Body of pancreas (tissue), 4 donors: ENCODE data around the gene ANKRD6.
A peak's percentile ranks its signal among the peaks of the same experiment; 100 is the strongest.

ENCODE experiments used
- POLR2A ChIP-seq, 3 donors: fragments of 450-650 bp; IDR thresholded peaks; one replicate each; pipeline ENCODE4 v1.6.1; 2016; ENCODE audit warnings: antibody characterized with exemption in 3 of 3, mild to moderate bottlenecking in 2 of 3
- TF ChIP-seq, protein P1 (sequence below), 7 experiments: fragments of 450-650 bp in 4 of 7; fragments of 200-600 bp in 3 of 7; sonication (generic) in 3 of 7; IDR thresholded peaks; one replicate each; pipeline ENCODE4 v1.5.1; 2016 to 2019; ENCODE audit warnings: antibody characterized with exemption in 7 of 7

DNA sequence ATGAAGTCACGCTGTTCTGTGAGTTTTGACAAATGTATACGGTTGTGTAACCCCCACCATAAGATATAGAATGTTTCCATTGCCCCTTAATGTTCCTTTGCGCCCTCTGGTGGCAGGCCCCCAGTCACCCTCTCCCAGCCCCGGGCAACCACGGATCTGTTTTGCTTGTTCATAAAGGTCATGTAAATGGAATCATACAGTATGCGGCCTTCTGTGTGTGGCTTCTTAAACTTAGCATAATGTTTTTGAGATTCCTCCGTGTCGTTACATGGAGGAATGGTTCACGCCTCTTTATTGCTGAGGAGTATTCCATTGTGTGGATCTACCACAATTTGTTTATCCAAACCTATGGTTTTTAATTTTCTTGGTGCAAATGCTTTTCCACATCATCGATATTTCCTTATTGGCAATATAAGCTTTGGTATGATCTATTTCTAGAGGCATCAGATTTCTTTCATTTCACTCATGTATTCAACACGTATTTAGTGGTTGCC lies 177.2 kb downstream of the ANKRD6 start:
- no peak for TF ChIP-seq POLR2A (IDR thresholded peaks at IDR 0.05)
- TF ChIP-seq, protein P1, sequence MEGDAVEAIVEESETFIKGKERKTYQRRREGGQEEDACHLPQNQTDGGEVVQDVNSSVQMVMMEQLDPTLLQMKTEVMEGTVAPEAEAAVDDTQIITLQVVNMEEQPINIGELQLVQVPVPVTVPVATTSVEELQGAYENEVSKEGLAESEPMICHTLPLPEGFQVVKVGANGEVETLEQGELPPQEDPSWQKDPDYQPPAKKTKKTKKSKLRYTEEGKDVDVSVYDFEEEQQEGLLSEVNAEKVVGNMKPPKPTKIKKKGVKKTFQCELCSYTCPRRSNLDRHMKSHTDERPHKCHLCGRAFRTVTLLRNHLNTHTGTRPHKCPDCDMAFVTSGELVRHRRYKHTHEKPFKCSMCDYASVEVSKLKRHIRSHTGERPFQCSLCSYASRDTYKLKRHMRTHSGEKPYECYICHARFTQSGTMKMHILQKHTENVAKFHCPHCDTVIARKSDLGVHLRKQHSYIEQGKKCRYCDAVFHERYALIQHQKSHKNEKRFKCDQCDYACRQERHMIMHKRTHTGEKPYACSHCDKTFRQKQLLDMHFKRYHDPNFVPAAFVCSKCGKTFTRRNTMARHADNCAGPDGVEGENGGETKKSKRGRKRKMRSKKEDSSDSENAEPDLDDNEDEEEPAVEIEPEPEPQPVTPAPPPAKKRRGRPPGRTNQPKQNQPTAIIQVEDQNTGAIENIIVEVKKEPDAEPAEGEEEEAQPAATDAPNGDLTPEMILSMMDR (IDR thresholded peaks at IDR 0.05) = peak; percentile 60 to 86 (median 81)
